Central memory CD8-positive, alpha-beta T cell (primary cell): ENCODE results near the gene DSCAML1.
A peak's percentile ranks its signal among the peaks of the same experiment; 100 is the strongest.

Experiments used
- ATAC-seq: fragments of 150-1000 bp; cut with Tn5 transposase; replicated peaks from 2 replicates; pipeline ENCODE4 v1.10.0; 2022; ENCODE audit warnings: mild to moderate bottlenecking, moderate FRiP score, moderate number of reproducible peaks; ENCODE audit not compliant: poor library complexity, severe bottlenecking; ENCODE audit errors: extremely low read depth
- DNase-seq, 2 donors: peaks; one replicate each; pipeline ENCODE4 v3.0.0; 2021; ENCODE audit warnings: low spot score in 2 of 2
- H3K27ac Mint-ChIP-seq: one replicate; pipeline ENCODE4 v1.8.0; 2022; ENCODE audit warnings: low read depth, mild to moderate bottlenecking, moderate library complexity, mixed read lengths
- H3K27me3 Mint-ChIP-seq: one replicate; pipeline ENCODE4 v1.8.0; 2022; ENCODE audit warnings: mixed read lengths
- H3K36me3 Mint-ChIP-seq: one replicate; pipeline ENCODE4 v1.8.0; 2022; ENCODE audit warnings: mild to moderate bottlenecking, moderate library complexity, mixed read lengths; ENCODE audit not compliant: insufficient read depth
- H3K4me1 Mint-ChIP-seq: one replicate; pipeline ENCODE4 v1.8.0; 2022; ENCODE audit warnings: mixed read lengths
- H3K4me3 Mint-ChIP-seq: one replicate; pipeline ENCODE4 v1.8.0; 2022; ENCODE audit warnings: mild to moderate bottlenecking, moderate library complexity, mixed read lengths
- H3K9me3 Mint-ChIP-seq: one replicate; pipeline ENCODE4 v1.8.0; 2022; ENCODE audit warnings: mixed read lengths

Gene DSCAML1

GRCh38 chr11:117437041-117437790, 359.8 kb downstream of the DSCAML1 start:
- Mint-ChIP-seq H3K27ac (no peak overlapping the region), H3K27me3 (peaks cover 15% of the 10 kb centered on the region), H3K9me3 (no peaks in the 10 kb centered on the region), H3K4me1 (no peaks in the 10 kb centered on the region), H3K4me3 (no peak overlapping the region), H3K36me3 (peaks cover 3% of the 10 kb centered on the region)
- ATAC-seq (no peak), DNase-seq (no peak)

GRCh38 chr11:117435326-117435725, 361.7 kb downstream of the DSCAML1 start:
- ATAC-seq (no peak), DNase-seq (no peak)
- Mint-ChIP-seq H3K27ac (no peak overlapping the region), H3K4me1 (no peaks in the 10 kb centered on the region), H3K4me3 (no peak overlapping the region), H3K27me3 (peaks cover 13% of the 10 kb centered on the region), H3K36me3 (peaks cover 3% of the 10 kb centered on the region), H3K9me3 (no peaks in the 10 kb centered on the region)

- Mint-ChIP-seq H3K4me3 (no peak overlapping the region), H3K27me3 (peaks cover 5% of the 10 kb centered on the region), H3K27ac (no peak overlapping the region), H3K36me3 (peaks cover 3% of the 10 kb centered on the region), H3K9me3 (no peaks in the 10 kb centered on the region), H3K4me1 (no peaks in the 10 kb centered on the region)
- no peak for ATAC-seq
- DNase-seq = no peak
These were observed 362.5 kb downstream of the DSCAML1 start for GRCh38 chr11:117434481-117434880.

- no peaks in the 10 kb centered on the region for H3K4me1 Mint-ChIP-seq
- H3K36me3 Mint-ChIP-seq = no peaks in the 10 kb centered on the region
- DNase-seq (no peak), ATAC-seq (no peak)
- no peaks in the 10 kb centered on the region for H3K9me3 Mint-ChIP-seq
- H3K27me3 Mint-ChIP-seq = no peaks in the 10 kb centered on the region
- no peak overlapping the region for H3K4me3 Mint-ChIP-seq
- no peak overlapping the region for H3K27ac Mint-ChIP-seq
These were observed 363.3 kb downstream of the DSCAML1 start for GRCh38 chr11:117433717-117434116.

- H3K27ac Mint-ChIP-seq = no peak overlapping the region
- H3K9me3 Mint-ChIP-seq = no peaks in the 10 kb centered on the region
- ATAC-seq (no peak), DNase-seq (no peak)
- H3K27me3 Mint-ChIP-seq = no peaks in the 10 kb centered on the region
- no peak overlapping the region for H3K4me3 Mint-ChIP-seq
- no peaks in the 10 kb centered on the region for H3K36me3 Mint-ChIP-seq
- H3K4me1 Mint-ChIP-seq = peaks cover 7% of the 10 kb centered on the region
These were observed 365.6 kb downstream of the DSCAML1 start for GRCh38 chr11:117431436-117431835.

GRCh38 chr11:117430293-117430955, 366.6 kb downstream of the DSCAML1 start:
- H3K27me3 Mint-ChIP-seq = no peaks in the 10 kb centered on the region
- DNase-seq (no peak), ATAC-seq (no peak)
- H3K36me3 Mint-ChIP-seq = no peaks in the 10 kb centered on the region
- no peak overlapping the region for H3K4me3 Mint-ChIP-seq
- H3K27ac Mint-ChIP-seq = no peak overlapping the region
- H3K4me1 Mint-ChIP-seq = peaks cover 12% of the 10 kb centered on the region
- no peaks in the 10 kb centered on the region for H3K9me3 Mint-ChIP-seq

- Mint-ChIP-seq H3K36me3 (no peaks in the 10 kb centered on the region), H3K4me1 (peaks cover 12% of the 10 kb centered on the region), H3K4me3 (no peak overlapping the region), H3K27me3 (no peaks in the 10 kb centered on the region), H3K27ac (no peak overlapping the region), H3K9me3 (no peaks in the 10 kb centered on the region)
- ATAC-seq (no peak), DNase-seq (no peak)
These were observed 368.2 kb downstream of the DSCAML1 start for GRCh38 chr11:117428856-117429229.

- no peak overlapping the region for H3K4me3 Mint-ChIP-seq
- peaks cover 12% of the 10 kb centered on the region for H3K4me1 Mint-ChIP-seq
- DNase-seq (no peak), ATAC-seq (no peak)
- no peaks in the 10 kb centered on the region for H3K36me3 Mint-ChIP-seq
- H3K27me3 Mint-ChIP-seq = peaks cover 4% of the 10 kb centered on the region
- no peak overlapping the region for H3K27ac Mint-ChIP-seq
- H3K9me3 Mint-ChIP-seq = no peaks in the 10 kb centered on the region
These were observed 368.7 kb downstream of the DSCAML1 start for GRCh38 chr11:117428186-117428855.

GRCh38 chr11:117427356-117427874, 369.6 kb downstream of the DSCAML1 start:
- DNase-seq = no peak
- no peaks in the 10 kb centered on the region for H3K9me3 Mint-ChIP-seq
- no peak overlapping the region for H3K4me3 Mint-ChIP-seq
- H3K4me1 Mint-ChIP-seq = peaks cover 12% of the 10 kb centered on the region
- peaks cover 13% of the 10 kb centered on the region for H3K27me3 Mint-ChIP-seq
- no peak overlapping the region for H3K27ac Mint-ChIP-seq
- ATAC-seq = no peak
- no peaks in the 10 kb centered on the region for H3K36me3 Mint-ChIP-seq

- DNase-seq (no peak), ATAC-seq (no peak)
- Mint-ChIP-seq H3K36me3 (no peaks in the 10 kb centered on the region), H3K4me3 (no peak overlapping the region), H3K27me3 (peaks cover 18% of the 10 kb centered on the region), H3K4me1 (peaks cover 12% of the 10 kb centered on the region), H3K27ac (no peak overlapping the region), H3K9me3 (no peaks in the 10 kb centered on the region)
These were observed 370.1 kb downstream of the DSCAML1 start for GRCh38 chr11:117426941-117427340.

- Mint-ChIP-seq H3K4me3 (no peak overlapping the region), H3K27ac (no peak overlapping the region)
These were observed 370.7 kb downstream of the DSCAML1 start for GRCh38 chr11:117426297-117426685.

GRCh38 chr11:117425679-117426296, 371.2 kb downstream of the DSCAML1 start:
- DNase-seq = no peak
- Mint-ChIP-seq H3K4me3 (no peak overlapping the region), H3K27ac (no peak overlapping the region)

More at GRCh38 chr11:117426297-117426685, 370.7 kb downstream of the DSCAML1 start:
- peaks cover 25% of the 10 kb centered on the region for H3K27me3 Mint-ChIP-seq
- peaks cover 12% of the 10 kb centered on the region for H3K4me1 Mint-ChIP-seq
- no peaks in the 10 kb centered on the region for H3K36me3 Mint-ChIP-seq
- H3K9me3 Mint-ChIP-seq = no peaks in the 10 kb centered on the region
- ATAC-seq (no peak), DNase-seq (peak; percentile 36 to 58)

More at GRCh38 chr11:117425679-117426296, 371.2 kb downstream of the DSCAML1 start:
- Mint-ChIP-seq H3K9me3 (no peaks in the 10 kb centered on the region), H3K27me3 (peaks cover 29% of the 10 kb centered on the region), H3K4me1 (peaks cover 12% of the 10 kb centered on the region), H3K36me3 (no peaks in the 10 kb centered on the region)
- ATAC-seq = no peak
